Muscle of arm (tissue), 12 donors: ENCODE data around the gene TSGA10IP. TPM values are rescaled to one million over a fixed set of nuclear protein-coding genes. Genes with fewer than 3 reads are reported as not detected.
A peak's percentile ranks its signal among the peaks of the same experiment; 100 is the strongest.

Experiments
- DNase-seq: peaks from one replicate; pipeline ENCODE4 v3.0.0-alpha.2; 2013
- polyA plus RNA-seq, 12 donors: library from polyadenylated mRNA; unstranded; fragments of 120-200 nt; gene quantifications; one replicate each; pipeline ENCODE4 v1.2.1, GENCODE V29; 2013; ENCODE audit not compliant: insufficient read length in 12 of 12

The TSGA10IP gene
- polyA plus RNA-seq, 12 donors = 0.10 to 0.21 (median 0.12) TPM; not detected in 7

GRCh38 chr11:65917434-65918210, 27.7 kb upstream of the TSGA10IP start:
- no peak for DNase-seq

DNA sequence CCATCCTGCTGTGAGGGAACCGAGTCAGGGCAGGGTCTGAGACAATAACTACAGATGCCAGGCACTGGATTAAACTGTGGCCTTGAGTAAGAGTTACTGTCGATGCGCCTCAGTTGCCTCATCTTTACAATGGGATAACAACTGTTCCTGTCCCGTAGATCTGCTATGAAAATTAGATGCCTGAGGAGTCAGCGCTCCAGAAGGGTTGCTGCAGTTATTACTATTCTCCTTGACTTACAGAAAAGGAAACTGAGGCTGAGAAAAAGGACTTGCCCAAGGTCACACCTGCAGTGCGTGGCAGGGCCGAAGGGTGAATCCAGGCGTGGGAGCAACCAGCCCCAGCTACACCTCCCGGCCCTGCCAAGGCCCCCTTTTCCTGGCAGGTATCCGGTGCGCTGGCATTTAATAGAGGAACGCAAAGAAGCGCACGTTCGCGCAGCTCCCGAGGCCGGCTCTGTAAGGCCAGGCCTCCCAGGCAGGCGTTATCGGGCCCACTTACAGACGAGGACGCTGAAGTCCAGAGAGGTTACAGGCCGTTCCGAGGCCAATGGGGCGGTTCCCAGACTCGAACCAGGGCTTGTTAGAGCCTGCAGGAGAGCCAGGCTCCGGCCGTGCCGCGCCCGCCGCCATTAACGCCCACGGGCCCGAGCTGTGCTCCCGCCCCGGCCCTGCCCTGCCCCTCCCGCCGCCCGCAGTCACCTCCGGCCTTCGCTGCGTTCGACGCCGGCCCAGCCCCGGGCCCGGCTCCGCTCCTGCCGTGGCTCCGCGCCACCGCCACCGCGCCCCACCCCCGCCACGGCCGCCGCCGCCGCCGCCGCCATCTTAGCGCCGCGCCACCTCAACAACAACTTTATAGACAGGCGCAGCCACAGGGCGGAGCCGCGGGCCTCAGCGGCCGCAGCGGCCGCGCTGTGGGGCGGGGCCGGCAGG, 26.8 kb upstream of the TSGA10IP start, which contains the start of gene C11orf68:
Gene C11orf68, minus strand, starts transcription at position 852 of the 930 bp plus-strand sequence. Its CDS starts 31 bp downstream, at position 821.
- DNase-seq = no peak

DNA sequence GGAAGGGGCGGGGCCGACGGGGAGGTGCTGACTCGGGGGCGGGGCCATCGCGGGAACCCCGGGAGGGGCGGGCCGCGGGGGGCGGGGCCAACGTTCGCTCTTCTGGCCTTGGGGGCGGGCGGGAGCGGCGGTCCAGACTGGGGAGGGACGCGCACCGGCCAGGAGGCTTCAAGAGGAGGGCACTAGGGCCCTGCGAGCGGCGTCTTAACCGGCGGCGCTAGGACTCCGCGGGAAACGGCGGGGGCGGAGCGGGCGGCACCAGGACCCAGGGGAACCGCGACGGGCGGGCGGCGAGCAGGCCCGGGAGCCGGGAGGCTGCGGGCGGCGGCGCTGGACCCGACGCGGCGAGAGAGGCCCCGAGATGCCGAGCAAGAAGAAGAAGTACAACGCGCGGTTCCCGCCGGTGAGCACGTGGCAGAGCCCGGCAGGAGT, 26.1 kb upstream of the TSGA10IP start, which contains the start of gene DRAP1:
Gene DRAP1, plus strand, starts transcription at position 286 of the 432 bp plus-strand sequence. Its CDS starts 76 bp downstream, at position 362.
- peak; percentile 97 for DNase-seq

DNA sequence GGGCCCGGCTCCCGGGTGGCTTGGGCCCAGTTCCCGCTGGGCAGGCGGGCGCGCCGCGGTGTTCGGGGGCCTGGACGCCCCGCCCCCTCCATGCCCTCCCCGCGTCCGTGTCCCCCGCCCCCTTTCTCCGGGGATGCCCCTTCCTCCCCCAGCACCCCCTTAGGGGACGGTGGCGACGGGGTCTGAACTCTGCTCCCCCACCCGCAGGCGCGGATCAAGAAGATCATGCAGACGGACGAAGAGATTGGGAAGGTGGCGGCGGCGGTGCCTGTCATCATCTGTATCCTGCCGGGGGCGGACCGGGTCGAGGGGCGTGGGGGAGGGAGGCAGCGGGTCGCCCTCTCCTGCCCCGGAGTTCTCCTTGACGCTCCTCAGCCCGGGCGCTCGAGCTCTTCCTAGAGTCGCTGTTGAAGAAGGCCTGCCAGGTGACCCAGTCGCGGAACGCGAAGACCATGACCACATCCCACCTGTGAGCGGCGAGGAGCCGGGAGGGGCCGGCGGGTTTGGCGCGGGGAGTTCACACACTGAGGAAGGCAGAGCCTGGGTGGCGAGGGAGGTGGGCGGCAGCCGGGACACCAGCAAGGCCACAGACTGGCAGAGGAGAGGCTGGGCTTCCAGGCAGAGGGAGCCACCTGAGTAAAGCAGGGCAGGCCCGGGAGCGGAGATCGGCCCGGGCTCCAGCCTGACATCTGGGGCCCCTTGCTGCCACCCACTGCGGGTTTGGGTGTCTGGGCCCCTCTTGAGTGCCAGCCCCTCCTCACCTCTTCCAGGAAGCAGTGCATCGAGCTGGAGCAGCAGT, 25.5 kb upstream of the TSGA10IP start:
- no peak for DNase-seq

DNA sequence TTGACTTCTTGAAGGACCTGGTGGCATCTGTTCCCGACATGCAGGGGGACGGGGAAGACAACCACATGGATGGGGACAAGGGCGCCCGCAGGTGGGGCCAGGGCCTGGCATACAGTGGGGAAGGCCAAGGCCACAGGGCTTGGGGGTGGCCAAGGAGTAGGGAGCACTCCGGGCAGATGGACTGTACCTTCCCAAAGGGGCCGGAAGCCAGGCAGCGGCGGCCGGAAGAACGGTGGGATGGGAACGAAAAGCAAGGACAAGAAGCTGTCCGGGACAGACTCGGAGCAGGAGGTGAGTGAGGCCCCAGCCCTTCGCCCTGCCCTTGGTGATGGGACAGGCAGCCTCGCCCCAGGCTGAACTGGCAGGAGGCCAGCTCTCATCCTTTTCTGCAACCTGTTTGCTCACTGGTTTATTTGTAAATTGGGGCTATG, 24.9 kb upstream of the TSGA10IP start:
- no peak for DNase-seq

DNA sequence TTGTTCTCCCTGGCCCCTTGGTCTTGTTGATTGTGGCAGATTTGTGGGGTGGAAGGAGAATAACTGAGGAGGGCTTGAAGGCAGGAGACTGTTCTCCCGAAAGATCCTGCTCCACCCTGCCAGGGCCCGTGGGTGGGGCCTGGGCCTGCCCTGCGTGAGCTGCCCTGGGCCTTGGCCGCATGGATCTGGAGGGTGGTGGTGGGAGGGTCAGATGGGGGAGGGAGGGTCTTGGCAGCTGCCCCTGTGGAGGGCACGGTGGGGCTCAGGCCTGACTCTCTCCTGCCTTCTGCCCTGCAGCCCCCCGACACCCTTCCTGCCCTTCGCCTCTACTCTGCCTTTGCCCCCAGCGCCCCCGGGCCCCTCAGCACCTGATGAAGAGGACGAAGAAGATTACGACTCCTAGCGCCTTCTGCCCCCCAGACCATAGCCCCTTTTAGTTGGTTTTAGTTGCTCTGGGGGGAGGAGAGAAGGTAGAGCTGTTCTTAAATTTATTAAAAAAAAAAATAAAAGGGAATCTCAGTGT, 24.2 kb upstream of the TSGA10IP start:
- DNase-seq = no peak

DNA sequence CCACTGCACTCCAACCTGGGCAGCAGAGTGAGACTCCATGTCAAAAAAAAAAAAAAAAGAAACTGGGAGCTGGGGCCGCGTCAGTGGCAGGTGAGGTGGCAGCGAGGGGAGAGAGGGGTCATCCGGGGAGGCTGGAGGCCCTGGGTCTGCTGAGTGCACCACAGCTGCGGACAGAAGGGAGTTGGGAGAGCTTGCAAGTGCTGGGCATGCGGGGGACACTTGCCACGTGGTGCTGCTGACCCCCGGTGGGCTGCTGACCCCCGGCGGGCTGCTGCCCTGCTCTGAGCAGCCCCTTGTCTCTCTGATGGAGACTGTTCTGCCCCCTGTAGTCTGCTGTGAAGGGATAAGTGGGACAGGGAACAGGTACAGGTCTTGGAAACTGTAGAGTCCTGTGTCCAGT, 23.4 kb upstream of the TSGA10IP start:
- DNase-seq = no peak

DNA sequence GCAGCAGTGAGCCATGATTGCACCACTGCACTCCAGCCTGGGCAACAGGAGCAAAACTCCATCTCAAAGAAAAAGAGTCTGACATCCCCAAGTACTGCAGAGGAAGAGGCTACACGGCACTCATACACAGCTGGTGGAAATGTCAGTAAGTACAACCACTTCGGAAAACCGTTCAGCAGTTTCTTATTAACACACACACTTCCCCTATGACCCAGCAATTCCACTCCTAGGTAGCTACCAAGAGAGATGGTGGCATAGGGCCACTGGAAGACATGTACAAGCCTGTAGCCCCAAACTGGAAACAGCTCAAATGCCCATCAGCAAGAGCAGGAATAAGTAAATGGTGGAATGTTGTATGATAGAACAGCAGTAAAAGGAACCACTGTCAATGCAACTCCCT, 22.7 kb upstream of the TSGA10IP start:
- no peak for DNase-seq

DNA sequence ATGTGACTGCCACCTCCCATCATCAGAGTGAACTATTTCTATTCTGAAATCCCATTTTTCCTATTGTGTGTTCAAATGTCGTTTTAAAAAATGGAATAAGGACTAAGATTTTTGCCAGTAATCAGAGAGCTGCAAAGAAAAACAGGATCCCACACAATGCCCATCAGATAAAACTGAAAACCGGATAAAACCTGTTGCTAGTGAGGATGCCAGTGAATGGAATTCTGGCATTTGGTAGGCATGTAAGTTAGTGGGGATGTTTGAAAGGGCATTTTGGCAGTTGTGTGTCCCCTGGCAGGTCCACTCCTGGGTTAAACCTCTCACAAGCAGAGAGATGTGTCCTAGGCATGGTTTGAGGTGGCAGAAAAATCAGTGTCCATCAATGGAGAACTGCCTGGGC, 19.9 kb upstream of the TSGA10IP start:
- DNase-seq = no peak

DNA sequence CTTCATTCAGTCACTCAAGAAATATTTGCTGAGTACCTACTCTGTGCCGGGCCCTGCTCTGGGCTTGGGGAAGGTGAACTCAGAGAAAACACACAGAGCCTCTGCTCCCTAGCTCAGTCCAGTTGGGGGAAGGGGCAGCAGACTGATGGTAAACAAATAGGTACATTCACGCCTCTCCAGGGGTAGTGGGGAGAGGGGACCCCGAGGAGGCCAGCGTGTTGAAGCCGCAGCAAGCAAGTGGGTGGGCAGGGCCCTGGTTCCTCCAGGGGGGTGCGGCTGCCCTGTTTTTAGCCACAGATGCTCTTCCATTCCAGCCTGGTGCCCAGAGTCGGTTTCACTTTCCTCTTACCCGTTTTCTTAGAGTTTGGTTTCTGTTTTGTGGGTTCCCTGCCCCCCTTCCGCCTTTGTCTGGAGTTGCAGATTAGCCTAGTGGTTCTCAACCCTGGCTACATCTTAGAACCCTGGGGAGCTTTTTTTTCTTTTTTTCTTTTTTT, 17.3 kb upstream of the TSGA10IP start:
- no peak for DNase-seq

DNA sequence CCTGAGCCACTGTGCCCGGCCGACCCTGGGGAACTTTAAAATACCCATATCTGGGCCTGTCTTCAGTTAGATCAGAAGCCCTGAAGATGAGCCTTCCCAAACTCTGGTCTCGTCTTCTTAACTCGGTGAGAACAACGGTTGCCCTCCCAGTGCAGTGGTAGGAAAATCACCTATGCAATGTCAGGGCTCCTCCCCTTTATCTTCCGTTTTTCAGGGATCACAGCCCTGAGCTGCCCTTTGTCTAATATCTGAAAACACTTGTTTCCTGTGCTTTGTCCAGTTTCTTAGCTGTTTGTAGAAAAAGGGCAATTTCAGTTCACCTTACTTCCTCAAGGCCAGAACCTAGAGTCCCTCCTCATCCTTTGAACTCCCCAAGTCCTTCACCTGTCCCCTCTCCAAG, 16.6 kb upstream of the TSGA10IP start:
- DNase-seq = no peak

- DNase-seq = no peak
These were observed 13.3 kb upstream of the TSGA10IP start for GRCh38 chr11:65931773-65932557.

DNA sequence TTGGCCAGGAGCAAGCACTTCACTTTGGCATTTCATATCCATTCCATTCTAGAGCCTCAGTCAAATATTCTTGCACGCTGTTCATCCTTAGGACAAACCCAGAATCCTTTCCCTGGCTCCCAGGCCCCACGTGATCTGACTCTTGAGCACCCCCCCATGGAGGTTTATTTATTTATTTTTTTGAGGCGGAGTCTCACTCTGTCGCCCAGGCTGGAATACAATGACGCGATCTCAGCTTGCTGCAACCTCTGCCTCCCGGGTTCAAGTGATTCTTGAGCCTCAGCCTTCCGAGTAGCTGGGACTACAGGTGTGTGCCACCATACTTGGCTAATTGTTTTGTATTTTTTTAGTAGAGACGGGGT, 12.7 kb upstream of the TSGA10IP start:
- DNase-seq = no peak

GRCh38 chr11:65934014-65934413, 11.3 kb upstream of the TSGA10IP start:
- DNase-seq = no peak

GRCh38 chr11:65937766-65938165, 7.5 kb upstream of the TSGA10IP start:
- no peak for DNase-seq

- no peak for DNase-seq
These were observed 3.5 kb upstream of the TSGA10IP start for GRCh38 chr11:65941720-65942310.

- no peak for DNase-seq
These were observed 2.7 kb upstream of the TSGA10IP start for GRCh38 chr11:65942531-65942930.

- no peak for DNase-seq
These were observed 1.1 kb upstream of the TSGA10IP start for GRCh38 chr11:65944191-65944590.

DNA sequence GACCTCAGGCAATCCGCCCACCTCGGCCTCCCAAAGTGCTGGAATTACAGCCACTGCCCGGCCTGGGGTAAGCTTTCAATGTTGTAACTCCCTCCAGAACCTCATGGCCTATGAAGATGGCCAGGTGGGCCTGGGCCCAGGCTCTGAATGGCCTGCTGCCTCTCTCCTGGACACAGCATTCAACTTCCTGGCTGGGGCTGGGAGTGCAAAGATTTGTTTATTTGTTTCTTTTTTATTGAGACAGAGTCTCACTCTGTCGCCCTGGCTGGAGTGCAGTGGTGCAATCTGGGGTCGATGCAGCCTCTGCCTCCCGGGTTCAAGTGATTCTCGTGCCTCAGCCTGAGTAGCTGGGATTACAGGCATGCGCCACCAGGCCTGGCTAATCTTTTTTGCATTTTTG, 513 bp upstream of the TSGA10IP start:
- no peak for DNase-seq

GRCh38 chr11:65945941-65946558, 770 bp downstream of the TSGA10IP start:
- DNase-seq = no peak
